ENCODE data around the gene RTP3.

RTP3 gene

GRCh38 chr3:46469680-46470357 is 28.0 kb upstream of the RTP3 start:
- DNase-seq (ENCODE audit: low read depth), result no peak

- DNase-seq (ENCODE audit: low read depth), result no peak
Observed at GRCh38 chr3:46470831-46471230, 26.9 kb upstream of the RTP3 start.

- DNase-seq (ENCODE audit: low read depth), result no peak
Observed at GRCh38 chr3:46471371-46471914, 26.3 kb upstream of the RTP3 start.

GRCh38 chr3:46472736-46473135 is 25.0 kb upstream of the RTP3 start:
- DNase-seq (ENCODE audit: low read depth), result no peak

GRCh38 chr3:46477145-46477544 is 20.6 kb upstream of the RTP3 start:
- no peak for DNase-seq (ENCODE audit: low read depth)

- no peak for DNase-seq (ENCODE audit: low read depth)
Observed at GRCh38 chr3:46477756-46478155, 20.0 kb upstream of the RTP3 start.

- DNase-seq (ENCODE audit: low read depth), result no peak
Observed at GRCh38 chr3:46478341-46478740, 19.4 kb upstream of the RTP3 start.

GRCh38 chr3:46479021-46479420 is 18.8 kb upstream of the RTP3 start:
- no peak for DNase-seq (ENCODE audit: low read depth)

GRCh38 chr3:46479696-46480095 is 18.1 kb upstream of the RTP3 start:
- no peak for DNase-seq (ENCODE audit: low read depth)

GRCh38 chr3:46480491-46481195 is 17.1 kb upstream of the RTP3 start:
- no peak for DNase-seq (ENCODE audit: low read depth)

- no peak for DNase-seq (ENCODE audit: low read depth)
Observed at GRCh38 chr3:46481636-46482035, 16.1 kb upstream of the RTP3 start.

GRCh38 chr3:46482632-46483350 is 15.0 kb upstream of the RTP3 start:
- DNase-seq (ENCODE audit: low read depth), result no peak

GRCh38 chr3:46483825-46484224 is 14.0 kb upstream of the RTP3 start:
- no peak for DNase-seq (ENCODE audit: low read depth)

- no peak for DNase-seq (ENCODE audit: low read depth)
Observed at GRCh38 chr3:46484388-46484787, 13.4 kb upstream of the RTP3 start.

GRCh38 chr3:46484911-46485778 is 12.6 kb upstream of the RTP3 start:
- no peak for DNase-seq (ENCODE audit: low read depth)

- DNase-seq (ENCODE audit: low read depth), result no peak
Observed at GRCh38 chr3:46485779-46486175, 12.0 kb upstream of the RTP3 start.

GRCh38 chr3:46488735-46489361 is 8.9 kb upstream of the RTP3 start:
- DNase-seq (ENCODE audit: low read depth), result peak; percentile 94

GRCh38 chr3:46489381-46489780 is 8.4 kb upstream of the RTP3 start:
- DNase-seq (ENCODE audit: low read depth), result no peak

GRCh38 chr3:46489875-46490274 is 7.9 kb upstream of the RTP3 start:
- DNase-seq (ENCODE audit: low read depth), result no peak

- no peak for DNase-seq (ENCODE audit: low read depth)
Observed at GRCh38 chr3:46490338-46491084, 7.3 kb upstream of the RTP3 start.

Data from activated T-cell treated with anti-CD3 and anti-CD28 coated beads for 1 hour (primary cell).